ENCODE measurements around the gene RXFP4.
"Not testable (repeated sequence)": the region's sequence is repeated elsewhere in the genome, so short reads cannot be mapped to it uniquely, and the experiment has no call there.

The RXFP4 gene

DNA sequence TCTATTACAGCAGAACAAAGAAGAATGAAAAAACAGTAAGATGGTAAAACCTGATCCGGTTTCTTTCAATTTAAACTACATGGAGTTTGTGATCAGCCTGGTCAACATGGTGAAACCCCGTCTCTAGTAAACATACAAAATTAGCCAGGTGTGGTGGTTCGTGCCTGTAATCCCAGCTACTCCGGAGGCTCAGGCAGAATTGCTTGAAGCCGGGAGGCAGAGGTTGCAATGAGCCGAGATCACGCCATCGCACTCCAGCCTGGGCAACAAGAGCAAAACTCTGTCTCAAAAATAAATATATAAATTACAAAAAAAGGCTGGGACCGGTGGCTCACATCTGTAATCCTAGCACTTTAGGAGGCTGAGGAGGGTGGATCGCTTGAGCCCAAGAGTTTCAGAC lies 10.7 kb upstream of the RXFP4 start:
- not testable (repeated sequence) for DNase-seq (ENCODE audit: low spot score)

GRCh38 chr1:155931332-155932038 lies 10.0 kb upstream of the RXFP4 start:
- no peak for DNase-seq (ENCODE audit: low spot score)

DNA sequence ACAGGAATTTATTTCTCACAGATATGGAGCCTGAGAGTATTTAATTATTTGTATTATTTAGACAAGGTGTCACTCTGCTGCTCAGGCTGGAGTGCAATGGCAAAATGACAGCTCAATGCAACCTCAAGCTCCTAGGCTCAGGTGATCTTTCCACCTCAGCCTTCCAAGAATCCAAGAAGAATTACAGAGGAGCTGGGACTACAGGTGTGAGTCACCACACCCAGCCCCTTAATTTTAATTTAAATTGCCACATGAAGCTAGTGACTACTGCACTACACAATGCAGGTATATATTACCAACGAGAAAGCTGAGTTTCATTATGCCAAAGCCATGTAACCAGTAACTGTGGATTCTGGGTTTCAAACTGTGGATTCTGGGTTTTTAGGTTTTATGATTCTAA lies 9.4 kb upstream of the RXFP4 start:
- no peak for DNase-seq (ENCODE audit: low spot score)

DNA sequence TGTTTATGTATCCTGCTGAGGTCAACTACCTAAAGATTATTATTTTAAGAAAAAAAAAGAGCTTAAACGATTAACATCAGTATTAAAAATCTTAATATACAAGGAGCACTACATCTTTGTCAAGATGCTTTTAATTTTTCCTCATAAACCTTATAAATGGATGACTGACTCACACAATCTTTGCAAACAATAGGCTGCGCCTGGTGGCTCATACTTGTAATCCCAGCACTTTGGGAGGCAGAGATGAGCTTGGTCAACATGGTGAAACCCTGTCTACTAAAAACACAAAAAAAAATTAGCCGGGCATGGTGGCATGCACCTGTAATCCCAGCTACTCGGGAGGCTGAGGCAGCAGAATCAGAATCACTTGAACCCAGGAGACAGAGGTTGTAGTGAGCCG lies 9.0 kb upstream of the RXFP4 start:
- DNase-seq (ENCODE audit: low spot score), result no peak

DNA sequence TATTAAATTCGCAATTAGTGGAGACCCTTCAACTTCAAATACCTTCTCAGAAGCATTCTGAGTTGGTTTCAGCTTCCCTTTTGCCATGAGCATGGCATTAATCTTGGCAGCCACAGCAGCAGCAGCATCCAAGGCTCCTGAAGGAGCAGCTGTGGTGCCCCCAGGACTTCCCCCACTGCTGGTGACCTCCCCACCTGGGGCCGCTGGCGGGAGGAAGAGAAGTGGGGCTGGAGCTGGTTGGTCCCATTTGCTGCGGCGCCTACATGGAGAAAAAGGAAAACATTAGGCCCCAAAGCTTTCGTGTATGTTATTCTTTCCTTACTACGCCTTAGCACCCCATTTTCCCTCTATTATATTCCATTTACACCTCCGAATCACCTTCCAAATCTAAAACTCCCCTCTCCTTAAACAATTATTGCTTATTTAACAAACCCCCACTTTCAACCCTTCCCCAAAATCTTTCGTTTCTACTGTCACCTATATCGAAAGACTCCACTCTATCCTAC lies 7.8 kb upstream of the RXFP4 start:
- no peak for DNase-seq (ENCODE audit: low spot score)

- peak; percentile 93 for DNase-seq (ENCODE audit: low spot score)
Observed at GRCh38 chr1:155934097-155934935, 7.1 kb upstream of the RXFP4 start, which contains the start of gene KHDC4. Gene KHDC4 (minus strand): TSS chr1:155934413. CDS start chr1:155934373, 40 bp downstream.

DNA sequence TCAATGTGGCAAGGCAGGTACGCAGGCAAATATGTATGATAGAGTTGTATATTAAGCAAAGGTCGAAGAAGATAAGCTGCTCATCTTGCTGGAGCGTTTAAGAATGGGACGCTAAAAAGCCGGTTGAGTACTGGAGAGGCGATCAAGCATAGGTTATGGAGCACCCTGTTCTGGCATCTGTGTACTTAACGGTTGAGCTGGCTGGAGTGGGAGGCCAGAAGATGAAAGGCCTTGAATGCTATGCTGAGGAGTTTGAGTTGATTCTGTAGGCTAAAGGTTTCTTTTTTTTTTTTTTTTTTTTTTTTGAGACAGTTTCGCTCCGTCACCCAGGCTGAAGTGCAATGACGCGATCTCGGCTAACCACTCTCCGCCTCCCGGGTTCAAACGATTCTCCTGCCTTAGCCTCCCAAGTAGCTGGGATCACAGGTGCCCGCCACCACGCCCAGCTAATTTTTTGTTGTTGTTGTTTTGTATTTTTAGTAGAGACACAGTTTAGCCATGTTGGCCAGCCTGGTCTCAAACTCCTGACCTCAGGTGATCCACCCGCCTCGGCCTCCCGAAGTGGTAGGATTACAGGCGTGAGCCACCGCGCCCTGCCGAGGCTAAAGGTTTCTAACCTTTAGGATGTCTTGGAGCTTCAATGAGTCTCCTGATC lies 6.4 kb upstream of the RXFP4 start:
- DNase-seq (ENCODE audit: low spot score), result no peak

DNA sequence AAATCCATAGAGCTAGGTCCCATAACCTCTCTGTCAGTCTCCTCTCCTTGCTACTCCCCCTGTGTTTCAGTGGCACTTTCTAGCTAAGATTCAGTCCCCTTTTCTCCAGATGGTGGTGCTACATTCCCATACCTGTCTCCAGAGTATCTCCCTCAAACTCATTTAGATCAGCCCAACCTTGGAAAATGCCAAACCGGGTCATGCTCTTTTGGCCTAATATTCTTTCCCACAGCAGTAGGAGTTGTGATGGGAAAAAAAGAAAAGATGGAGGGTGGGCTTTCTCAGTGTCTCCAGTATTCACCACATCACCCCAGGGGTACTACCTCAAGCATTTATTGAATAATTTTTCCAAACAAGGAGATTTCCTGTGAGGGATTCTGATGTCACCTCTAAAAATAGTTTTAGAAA lies 3.2 kb upstream of the RXFP4 start:
- DNase-seq (ENCODE audit: low spot score), result peak; percentile 57

GRCh38 chr1:155940482-155940992 lies 901 bp upstream of the RXFP4 start:
- DNase-seq (ENCODE audit: low spot score), result peak; percentile 33

- no peak for DNase-seq (ENCODE audit: low spot score)
Observed at GRCh38 chr1:155941845-155942531, 550 bp downstream of the RXFP4 start.

DNA sequence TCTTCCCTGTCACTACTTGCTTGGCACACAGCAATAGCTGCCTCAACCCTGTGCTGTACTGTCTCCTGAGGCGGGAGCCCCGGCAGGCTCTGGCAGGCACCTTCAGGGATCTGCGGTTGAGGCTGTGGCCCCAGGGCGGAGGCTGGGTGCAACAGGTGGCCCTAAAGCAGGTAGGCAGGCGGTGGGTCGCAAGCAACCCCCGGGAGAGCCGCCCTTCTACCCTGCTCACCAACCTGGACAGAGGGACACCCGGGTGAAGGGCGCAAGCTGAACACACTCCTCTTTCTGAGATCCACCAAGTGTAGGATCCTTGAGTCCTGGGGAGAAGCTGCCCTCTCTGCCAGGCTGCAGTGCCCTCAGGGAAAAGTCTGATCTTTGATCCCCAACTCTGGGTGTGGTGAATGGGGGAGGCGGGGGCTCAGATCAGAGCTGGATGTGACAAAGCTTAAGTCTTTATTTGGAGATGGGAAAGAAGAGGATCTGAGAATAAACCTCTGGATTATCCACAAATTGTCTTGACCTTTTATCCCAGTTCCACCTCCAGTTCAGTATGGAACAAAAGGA lies 1.2 kb downstream of the RXFP4 start:
- no peak for DNase-seq (ENCODE audit: low spot score)

- no peak for DNase-seq (ENCODE audit: low spot score)
Observed at GRCh38 chr1:155944444-155944799, 3.0 kb downstream of the RXFP4 start.

- DNase-seq (ENCODE audit: low spot score), result no peak
Observed at GRCh38 chr1:155946633-155947219, 5.3 kb downstream of the RXFP4 start.

DNA sequence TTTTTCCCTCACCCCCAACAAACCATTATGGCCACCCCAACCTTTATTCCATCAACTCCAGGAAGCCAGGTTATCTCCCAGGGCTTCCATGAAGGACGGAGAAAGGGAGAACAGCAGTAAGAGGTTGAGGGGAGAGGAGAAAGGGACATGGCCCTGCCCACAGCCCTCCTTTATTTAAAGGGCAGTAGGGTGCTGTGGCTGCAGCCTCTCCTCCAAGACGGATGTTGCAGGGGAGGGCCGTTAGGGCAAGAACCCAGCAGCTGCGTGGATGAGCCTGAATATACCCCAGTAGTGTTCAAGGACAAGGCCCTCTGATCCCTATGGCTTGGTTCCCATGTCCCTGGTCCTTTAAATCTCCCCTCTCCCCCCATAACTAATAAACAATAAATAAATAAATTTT lies 5.9 kb downstream of the RXFP4 start:
- DNase-seq (ENCODE audit: low spot score), result no peak

DNA sequence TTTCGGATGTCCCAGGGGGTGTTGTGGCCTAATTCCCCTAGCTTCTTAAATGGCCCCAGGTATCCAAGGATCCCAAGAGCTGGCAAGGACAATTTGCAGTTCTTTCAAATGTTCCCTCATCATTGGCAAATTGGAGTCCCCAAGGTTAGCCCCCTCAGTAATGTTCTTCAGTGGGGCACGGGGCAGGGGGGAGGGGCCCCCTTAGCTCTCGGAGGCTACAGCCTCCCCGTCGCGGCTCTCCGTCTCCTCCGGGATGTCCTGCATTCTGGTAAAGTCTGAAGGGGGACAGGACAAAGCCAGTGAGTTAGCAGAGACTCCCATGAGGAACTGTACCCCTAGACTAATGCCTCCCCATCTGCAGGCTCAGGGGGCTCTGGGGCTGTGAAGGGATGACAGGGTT lies 6.3 kb downstream of the RXFP4 start:
- DNase-seq (ENCODE audit: low spot score), result no peak

DNA sequence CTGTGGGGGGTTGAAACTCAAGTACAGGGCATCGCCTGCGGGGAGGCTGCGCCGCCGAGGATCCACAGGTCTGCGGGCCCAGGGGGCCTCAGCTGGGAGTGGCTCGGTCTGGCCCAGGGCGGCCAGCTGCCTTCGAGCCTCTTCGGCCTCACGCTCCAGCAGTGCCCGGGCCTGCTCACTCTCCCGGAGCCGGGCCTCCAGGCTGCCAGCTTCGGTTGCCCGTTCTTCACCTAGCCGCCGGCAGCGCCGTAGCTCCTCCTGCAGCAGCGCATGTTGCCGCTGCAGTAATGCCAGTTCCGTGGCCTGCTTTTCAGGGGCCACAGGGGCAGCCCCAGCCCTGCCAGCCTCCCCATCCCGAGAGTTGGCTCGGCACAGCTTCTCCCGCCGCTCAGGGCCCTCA lies 9.4 kb downstream of the RXFP4 start:
- DNase-seq (ENCODE audit: low spot score), result no peak

GRCh38 chr1:155951753-155952504 lies 10.5 kb downstream of the RXFP4 start:
- no peak for DNase-seq (ENCODE audit: low spot score)

- DNase-seq (ENCODE audit: low spot score), result no peak
Observed at GRCh38 chr1:155952505-155952890, 11.1 kb downstream of the RXFP4 start.

DNA sequence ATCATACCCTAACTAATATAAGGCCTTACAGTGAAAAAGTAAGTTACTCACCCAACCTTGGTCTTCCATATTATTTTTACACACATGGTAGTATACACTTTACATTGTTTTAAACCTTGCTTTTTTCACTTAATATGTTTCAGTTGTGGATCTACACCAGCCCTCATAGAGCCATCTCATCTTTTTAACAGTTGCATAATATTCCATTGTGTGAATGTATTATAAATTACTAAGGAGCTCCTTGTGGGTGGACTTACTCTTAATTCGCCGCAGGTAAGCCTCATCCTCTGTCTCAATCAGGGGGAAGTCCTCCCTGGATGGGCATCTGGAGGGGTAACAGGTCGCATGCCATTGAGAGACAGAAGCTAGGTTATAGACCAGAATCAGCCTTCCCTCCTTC lies 13.2 kb downstream of the RXFP4 start:
- DNase-seq (ENCODE audit: low spot score), result no peak

DNA sequence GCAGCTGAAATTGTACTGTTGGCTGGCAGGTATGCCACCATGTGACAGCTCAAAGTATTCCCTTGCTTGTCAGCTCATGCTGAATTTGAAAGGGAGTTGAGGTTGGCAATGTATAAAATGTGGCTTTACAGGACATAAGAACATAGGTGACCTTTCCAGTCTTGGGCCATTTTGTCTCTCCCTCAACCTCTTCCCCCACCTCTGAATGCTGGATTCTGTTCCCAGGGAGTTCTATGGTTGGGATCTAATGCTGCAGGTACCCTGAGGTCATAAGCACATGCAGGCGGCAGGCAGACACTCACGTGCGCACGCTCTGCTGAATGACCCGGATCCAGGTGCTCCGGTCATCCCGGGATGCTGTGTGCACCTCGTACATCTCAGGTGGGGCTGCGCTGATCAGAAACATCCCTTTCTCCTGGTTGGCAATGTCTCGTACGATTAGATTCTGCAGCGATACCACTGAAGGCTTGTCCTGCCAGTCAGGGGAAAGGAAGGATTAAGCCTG lies 16.0 kb downstream of the RXFP4 start:
- no peak for DNase-seq (ENCODE audit: low spot score)
